Measurements from ENCODE around the gene FBN1.

Gene FBN1

DNA sequence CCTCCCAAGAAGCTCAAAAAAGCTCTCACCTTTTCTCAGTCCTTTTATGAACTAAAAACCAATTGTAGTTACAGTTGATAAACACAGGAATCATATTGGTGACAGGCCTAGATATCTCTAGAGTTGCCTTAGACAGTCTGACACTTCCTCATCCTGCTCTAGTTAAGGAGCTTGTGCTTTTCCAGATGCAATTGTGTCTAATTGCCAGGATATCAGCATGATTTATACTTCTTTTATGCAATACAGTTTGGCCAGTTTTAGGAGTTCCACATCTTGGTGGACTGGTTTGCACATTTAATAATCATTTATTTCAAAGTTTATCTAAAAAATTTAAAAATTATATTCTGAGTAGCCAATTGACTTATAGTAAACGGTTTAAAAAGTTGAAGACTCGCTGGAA lies 218.6 kb downstream of the FBN1 start:
- no peak for DNase-seq (ENCODE audit: low read depth)

DNA sequence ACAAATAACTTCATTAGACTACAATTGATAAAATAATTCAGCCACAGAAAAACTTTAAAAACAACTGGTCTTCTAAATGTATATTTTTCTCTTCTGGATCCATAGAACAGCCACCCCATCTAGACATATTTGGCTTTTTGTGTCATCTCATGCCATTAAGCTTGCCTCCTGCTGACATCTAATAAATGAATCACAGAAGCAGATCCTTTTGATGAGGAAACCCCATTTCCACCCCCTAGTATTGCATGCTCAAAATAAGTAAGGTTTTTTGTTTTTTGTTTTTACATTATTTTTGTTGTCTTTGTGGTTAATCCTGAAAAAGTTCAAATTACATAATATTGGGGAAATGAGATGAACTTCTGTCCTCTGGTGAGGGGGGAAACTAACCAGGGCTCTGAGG lies 219.5 kb downstream of the FBN1 start:
- no peak for DNase-seq (ENCODE audit: low read depth)

DNA sequence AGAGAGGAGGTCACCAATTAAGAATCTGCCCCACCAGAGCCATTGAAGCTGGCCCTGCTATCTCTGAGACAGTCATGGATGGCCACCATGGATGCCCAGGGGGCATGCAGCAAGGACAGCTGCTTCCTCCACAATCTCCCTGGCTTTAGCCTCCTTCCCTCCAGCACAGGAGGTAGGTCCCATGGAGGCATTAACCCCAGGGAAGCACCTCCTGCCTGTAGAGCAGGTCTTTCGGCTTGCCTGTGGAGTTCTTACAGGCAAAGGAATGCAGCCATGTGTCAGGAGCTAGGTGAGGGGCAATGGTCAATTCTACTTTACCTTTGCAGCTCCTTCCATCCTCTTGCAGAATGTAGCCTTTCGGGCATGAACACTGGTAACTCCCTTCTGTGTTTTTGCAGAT lies 220.5 kb downstream of the FBN1 start:
- no peak for DNase-seq (ENCODE audit: low read depth)

DNA sequence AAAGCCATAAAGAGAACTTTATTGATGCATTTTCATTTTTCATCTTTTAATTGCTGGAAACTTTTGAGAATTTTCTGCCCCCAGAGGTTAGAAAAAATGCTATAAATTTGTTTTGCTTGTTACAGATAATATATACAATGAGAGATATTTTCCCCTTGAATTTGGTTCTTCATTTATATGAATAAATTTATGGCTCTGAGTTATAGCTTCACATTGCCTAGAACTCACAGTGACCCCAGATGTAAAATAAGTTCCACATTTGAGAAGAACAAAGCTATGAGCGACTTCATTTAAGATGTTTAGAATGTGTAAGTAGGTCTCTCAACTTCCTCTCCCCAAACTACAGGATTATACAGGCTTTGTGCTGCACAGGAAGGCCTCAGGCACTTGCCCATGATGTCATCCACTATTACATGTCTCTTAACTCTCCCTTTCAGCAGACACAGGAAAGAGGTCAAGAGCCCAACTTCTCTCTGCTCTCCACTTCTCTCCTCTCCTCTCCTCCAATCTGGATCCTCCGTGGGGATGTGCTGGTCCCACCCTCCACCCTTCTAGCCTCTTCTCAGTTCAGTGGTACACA lies 221.5 kb downstream of the FBN1 start:
- DNase-seq (ENCODE audit: low read depth), result no peak

DNA sequence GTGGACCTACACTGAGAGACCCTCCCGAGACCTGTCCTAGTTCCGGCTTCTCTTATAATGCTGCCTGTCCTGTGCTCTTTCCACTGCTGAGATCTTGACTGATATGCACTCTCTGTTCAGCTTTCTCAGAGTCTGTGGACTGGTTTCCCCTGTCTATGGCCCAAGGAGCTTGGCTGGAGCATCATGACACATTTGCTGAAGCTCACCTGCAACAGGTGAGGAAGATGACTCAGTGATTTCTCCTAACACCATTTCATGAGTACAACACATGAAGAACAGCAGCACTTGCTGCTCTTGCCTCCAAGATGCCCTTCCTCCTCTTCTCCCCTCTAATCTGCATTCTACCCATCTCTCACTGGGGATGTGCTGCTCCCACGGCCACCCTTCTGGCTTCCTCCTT lies 222.2 kb downstream of the FBN1 start:
- DNase-seq (ENCODE audit: low read depth), result no peak

DNA sequence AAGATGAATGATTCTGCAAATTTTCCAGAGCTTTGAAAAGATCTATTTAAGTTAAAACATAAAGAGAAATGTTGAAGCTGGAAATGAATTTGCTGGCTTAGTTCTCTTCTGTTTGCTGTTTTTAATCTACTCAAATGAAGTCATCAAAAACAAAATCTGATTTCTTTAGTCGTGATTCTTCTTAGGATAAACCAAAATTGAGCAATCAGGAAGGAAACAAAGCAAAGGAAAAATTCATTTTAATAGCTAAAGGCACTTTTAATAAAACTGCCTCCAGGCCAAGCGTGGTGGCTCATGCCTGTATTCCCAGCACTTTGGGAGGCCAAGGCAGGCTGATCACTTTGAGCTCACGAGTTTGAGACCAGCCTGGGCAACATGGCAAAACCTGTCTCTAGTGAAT lies 223.1 kb downstream of the FBN1 start:
- no peak for DNase-seq (ENCODE audit: low read depth)

DNA sequence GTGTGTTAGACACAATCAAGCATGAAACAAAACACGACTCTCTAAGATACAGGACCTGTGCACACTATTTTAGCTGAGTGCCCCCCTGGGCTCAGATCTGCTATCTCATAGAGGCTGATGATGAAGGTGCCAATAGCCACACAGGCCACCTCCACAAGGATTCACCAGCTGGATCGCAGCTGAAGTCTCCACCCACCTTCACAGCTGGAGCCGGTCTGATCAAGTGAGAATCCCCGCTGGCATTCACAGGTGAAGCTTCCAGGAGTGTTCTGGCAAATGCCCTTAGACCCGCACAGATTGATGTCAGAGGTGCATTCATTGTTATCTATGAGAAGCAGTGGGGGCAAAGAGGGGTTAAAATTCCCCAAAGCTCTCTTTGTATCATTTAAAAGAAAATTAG lies 224.1 kb downstream of the FBN1 start:
- no peak for DNase-seq (ENCODE audit: low read depth)

DNA sequence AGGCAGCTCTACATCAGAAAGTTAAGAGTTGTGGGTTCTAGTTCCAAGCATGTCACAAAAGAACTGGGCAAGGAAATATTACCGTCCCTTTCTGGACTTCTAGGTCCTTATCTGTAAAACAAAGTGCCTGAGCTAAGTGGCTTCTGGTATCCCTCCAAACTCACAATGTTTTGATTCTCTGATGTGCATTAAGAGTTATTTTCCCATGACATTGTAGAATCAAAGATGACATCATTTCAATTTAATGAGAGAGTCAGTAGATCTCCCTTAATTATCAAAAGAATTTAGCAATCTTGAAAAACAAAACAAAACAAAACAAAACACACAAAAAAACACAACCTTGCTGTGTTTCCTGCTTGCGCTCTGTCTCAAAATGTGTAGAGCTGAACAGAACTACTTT lies 225.6 kb downstream of the FBN1 start:
- no peak for DNase-seq (ENCODE audit: low read depth)

DNA sequence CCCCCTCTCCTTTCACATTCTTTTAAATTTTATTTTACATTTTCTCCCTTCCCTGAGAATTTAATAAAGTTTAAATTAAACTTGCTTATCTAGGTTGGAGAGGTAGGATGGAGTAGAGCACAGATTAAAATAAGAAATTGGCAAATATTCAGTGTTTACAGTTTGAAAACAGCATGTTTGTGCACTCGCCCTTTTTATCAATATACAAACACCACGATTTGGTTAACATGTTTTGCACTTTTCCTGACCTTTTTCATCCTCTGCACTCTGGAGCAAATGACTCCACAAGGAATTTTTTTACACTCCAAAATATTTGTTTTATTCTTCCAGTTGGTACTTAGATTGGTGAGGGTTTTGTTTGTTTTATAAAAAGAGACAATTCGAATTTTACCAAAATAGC lies 227.2 kb downstream of the FBN1 start:
- DNase-seq (ENCODE audit: low read depth), result no peak

DNA sequence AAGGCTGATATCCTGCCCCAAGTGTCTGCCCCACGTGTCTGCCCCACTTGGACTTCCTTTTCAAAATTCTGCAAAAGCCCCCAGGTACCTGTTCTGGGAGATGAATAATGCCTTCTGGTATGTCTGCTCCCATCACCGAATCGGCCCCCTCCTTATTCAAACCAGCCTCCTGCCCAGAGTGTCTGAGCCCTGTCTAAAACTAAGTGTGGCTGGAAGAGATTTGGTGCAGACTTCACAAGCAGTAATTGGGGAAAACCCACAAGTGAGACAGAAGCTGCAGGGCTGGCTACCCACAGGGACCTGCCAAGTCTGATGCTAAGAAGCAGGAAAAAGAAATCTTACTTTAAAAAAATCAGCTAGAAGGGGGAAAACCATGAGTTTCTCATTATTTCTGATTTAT lies 229.2 kb downstream of the FBN1 start:
- DNase-seq (ENCODE audit: low read depth), result no peak

DNA sequence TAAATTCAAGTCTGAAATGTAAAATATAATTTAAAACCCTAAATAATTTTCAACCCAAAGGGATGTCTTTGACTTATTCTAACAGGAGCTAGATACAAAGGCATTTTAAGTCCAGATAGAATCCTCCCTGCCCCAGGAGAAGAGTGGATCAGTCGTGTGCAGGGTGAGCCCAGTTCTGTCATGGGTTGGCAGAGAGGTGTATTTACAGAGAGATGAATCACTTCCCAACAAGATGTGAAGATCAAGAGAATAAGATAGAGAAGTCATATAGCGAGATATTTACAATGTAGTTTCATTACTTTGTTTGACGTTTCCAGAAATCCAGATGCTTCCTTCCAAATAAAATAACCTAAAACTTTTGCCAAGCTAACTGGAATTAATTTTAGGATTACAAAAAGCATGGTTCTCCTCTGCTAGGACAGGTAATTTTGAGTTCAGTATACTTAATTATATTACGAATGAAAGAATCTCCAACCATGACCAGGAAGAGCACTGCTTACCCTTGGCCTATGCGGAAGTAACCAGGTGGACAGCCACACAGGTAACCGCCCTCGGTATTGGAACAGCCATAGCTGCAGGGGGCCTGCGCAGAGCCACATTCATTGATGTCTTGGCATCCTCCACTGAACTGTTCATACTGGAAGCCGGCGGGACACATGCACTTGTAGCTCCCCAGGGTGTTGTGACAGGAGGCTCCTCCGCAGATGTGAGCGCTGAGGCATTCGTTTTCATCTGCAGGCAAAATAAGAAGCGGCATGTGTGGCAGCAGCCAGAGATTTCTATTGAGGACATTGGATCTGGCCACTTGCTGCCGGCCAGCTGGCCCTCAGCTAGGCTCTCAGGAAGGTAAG lies 230.2 kb downstream of the FBN1 start:
- no peak for DNase-seq (ENCODE audit: low read depth)

DNA sequence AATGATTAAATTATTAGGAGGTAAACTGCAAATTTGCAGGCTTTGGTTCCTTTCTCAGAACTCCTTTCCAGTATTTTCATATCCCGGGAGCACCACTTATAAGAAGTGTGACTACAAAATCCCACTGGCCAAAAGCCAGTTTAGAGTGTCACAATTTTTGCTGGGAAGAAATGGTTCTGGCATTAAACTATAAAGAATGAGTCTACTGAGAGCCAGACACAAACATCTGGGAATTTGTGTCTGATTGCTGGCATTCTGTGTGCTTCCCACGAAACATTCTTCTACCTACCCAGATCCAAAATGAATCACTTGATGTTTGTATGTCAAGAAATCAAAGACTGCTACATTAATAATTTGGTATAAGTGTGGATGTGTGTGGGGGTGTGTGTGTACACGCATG lies 231.5 kb downstream of the FBN1 start:
- DNase-seq (ENCODE audit: low read depth), result no peak

DNA sequence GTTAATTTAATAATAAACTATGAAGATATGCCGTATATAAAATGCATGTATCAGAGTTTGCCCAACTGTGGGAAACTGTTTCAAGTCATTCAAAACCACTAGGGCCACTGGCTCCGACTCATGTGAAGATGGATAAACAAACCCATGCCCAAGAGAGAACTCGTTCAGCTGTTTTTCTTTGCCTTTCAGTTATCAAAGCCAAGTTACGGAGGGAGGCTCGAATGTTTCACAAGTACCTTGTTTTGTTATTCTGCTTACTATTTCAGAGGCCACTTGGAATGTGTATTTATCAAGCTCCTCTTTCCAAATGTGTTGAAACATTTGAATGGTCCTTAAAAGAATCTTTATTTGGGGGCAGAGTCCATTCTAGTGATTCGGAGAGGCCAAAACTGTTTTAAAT lies 232.2 kb downstream of the FBN1 start:
- DNase-seq (ENCODE audit: low read depth), result no peak

DNA sequence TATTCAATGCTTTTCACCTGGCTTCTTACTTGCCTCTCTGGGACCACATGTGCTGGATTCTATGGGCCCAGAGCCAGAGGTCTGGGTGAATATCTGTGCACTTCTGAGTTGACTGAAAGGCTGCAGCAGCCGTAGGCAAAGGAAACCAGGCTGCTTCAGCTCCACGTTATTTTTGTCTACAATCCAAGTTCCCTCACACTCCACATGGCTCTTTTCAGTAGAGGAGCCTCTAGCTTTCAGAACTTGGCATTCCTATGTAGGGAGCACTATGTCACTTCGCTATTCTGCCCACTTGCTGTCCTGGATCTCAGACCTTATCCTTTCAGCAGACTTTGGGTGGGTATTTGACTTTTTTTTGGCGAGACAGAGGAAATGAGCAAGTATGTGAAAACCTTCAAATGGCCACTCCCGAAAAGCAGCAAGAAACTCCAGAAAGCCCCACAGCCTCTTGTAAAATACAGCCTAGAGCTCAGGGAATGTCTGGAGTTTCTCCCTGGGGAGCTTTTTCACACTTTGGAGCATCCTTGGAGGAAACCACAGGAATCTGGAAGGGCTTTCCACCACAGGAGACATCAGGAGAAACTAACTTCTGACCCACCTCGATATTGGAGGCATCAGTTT lies 233.4 kb downstream of the FBN1 start:
- DNase-seq (ENCODE audit: low read depth), result no peak

DNA sequence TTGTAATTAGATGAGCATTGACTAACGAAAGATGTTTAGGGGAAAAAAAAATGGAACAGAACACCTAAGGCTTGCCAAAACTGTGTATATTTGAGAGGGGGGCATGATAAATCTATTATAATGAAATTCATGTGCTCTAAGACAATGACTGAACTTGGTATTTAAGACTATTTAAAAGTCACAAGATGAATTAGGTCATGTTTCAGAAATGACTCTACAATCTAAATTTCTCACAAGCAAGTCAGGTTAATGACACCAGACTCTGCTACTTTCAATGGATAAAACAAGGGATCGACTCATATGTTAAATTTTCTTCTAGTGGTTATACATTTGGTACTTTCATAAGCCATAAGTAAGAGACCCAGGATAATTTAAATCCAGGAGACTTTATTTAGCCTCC lies 235.9 kb downstream of the FBN1 start:
- no peak for DNase-seq (ENCODE audit: low read depth)

DNA sequence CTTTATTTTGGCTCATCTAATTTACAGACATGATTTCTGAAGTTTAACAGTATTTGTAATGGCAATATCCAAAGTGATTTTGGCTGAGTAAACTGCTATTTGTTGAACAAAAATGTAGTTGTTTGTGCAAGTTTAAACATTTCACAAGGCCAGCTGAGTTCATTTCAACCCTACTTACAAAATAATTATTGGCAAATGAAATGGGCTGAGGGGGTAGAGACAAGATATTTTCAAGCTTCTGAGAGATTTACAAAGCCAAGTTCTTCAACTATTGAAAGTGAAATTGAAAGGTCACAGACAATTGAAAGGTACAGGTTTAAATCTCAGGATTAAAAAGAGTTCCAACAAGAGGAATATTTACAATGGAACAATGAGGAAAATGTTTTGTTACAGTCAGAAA lies 237.2 kb downstream of the FBN1 start:
- DNase-seq (ENCODE audit: low read depth), result no peak

DNA sequence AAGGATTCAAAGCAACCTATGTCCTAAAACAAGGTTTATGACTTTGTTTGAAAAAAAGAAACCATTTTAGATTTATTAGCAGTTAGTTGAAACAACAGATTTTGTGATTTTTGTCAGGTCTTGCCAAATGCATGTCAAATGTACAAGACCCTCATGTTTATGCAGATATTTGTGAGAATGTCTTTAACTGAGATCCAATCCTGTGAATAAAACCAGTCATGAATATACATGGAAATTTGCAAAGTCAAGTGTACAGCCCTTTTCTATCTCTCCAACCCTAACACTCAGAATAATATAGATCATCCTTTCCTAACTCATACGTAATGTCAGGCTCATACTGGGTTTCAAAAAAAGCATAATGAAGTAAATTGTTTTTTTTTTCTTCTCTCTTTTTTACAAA lies 237.9 kb downstream of the FBN1 start:
- no peak for DNase-seq (ENCODE audit: low read depth)

DNA sequence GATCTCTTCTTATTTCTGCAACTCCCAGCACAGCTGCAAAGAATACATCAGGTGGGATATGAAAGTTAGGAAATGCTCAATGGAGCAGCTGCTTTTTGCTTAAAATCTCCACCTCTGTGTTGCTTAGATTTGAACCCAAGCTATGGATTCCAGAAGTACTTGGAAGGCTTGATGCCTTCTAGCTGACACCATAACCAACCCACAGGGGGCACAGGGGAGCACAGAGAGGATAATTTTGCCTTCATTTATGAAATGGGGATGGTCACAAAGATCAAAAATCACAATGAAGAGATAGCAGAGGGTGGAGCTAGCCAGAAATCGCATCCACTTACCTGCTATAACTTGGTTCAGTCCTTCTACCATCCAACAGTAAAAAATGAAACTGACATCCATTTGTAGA lies 238.6 kb downstream of the FBN1 start:
- no peak for DNase-seq (ENCODE audit: low read depth)

DNA sequence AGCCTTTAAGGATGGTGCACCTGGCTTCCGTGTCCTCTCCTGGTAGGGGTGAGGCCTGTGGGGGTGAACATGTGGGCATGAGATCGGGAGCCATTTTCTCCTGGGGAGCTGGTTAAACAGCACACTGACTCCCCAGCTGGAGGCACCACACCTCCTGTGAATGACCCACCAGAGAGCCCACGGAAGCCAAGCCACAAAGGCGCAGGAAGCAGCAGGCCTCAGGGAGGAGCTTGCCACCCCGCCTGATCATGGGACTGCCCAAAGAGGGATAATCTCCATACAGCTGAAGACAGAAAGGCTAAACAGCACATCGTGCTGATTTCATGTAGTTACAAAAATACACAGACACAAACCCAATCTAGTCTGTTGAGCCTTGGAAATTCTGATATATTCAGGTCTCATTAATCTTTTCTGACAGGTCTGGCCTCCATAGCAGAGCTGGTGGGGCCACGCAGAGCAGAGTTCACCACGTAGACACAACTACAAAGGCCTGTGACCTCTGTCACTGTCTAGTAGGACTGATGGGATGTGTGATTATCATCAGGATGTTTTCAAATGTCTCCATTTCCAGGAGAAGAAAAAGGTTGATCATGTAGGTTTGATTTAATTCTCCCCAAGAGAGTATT lies 239.1 kb downstream of the FBN1 start:
- no peak for DNase-seq (ENCODE audit: low read depth)

DNA sequence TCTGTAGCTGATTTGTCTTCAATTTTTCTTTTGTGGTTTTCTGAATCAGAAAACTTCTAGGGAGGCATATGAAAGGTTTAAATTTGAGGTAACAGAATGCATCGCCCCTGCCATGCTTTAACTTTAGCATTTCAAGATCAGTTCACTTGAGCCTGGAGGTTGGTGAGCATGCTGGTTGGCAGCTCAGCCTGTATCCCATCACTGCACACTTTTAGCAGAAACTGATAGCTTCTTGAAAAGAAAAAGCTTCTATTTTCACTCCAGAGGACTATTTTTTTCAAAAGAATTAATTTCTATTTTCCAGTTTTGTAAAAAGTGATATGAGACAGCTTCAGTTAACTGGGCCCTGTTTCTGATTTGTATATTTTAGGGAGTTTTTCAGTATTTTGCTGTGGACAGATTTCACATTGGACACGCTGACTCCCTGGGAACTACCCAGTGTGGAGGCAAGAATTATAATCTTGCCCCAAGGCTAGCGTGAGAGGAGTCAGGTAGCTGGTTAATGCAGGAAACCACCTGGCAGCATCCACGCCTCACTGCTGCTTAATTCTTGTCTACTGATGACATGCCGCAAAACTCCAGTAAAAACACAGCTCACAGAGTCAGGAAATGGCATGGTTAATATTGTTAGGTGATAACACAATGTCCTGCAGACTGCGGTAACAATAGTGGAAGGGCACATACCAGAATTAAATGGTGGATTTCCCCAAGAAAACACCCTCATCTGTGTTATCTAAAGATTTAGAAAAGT lies 242.9 kb downstream of the FBN1 start:
- no peak for DNase-seq (ENCODE audit: low read depth)

DNA sequence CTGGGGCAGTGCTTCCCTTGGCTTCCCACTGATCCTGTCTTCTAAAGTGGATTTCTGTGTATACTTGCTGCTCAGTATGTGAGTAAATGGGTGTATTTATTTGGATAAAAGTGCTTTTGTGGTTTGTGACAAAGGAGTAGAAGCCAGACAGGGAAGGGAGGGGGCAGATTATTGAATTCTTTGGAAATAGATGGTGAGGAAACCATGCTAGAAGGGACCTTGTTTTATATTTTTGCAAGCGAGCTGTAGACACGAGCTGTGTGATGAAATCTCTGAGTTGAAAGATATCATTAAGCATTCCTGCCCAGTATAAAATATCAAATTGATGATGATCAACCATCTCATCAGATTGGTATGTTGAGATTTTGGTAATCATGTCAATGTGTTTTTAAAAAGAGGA lies 245.4 kb downstream of the FBN1 start:
- no peak for DNase-seq (ENCODE audit: low read depth)

DNA sequence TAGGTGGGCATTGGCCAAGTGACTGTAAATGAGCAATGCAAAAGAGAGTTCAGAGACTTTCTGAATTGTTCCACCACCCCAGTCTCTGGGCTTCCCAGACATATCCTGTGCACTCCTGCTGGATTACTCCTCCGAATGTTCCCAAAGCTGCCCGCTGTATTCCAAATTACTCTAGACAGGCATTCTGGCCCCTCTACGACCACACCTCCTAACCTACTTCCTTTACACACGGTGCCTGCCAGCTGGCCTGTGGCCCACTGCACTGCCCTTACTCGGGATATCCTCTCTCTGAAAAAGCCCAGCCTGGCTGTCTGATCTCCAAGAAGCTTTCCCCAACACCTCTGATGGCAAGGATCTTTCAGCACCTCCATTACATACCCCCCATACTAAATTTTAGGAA lies 247.7 kb downstream of the FBN1 start:
- DNase-seq (ENCODE audit: low read depth), result no peak
